ENCODE measurements around the gene CYTH1.

Gene CYTH1

GRCh38 chr17:78716814-78717393, 65.2 kb downstream of the CYTH1 start:
- no peak overlapping the region for H3K9ac ChIP-seq (ENCODE audit: insufficient read length, low read depth)
- no peak for DNase-seq (ENCODE audit: low read depth, low spot score)
- H3K9me3 ChIP-seq (ENCODE audit: insufficient read depth, low read length) = no peaks in the 10 kb centered on the region
- TF ChIP-seq ZNF274 (IDR thresholded peaks at IDR 0.05; ENCODE audit: low read depth, low read length) (no peak), YY1 (IDR thresholded peaks at IDR 0.05; ENCODE audit: insufficient read depth, insufficient read length) (no peak), SUZ12 (IDR thresholded peaks at IDR 0.05; ENCODE audit: extremely low read depth, insufficient read depth, insufficient read length) (no peak)
- H3K27me3 ChIP-seq (ENCODE audit: insufficient read depth, insufficient read length) = no peaks in the 10 kb centered on the region
- H3K4me3 ChIP-seq (ENCODE audit: insufficient read length, low read depth) = no peak overlapping the region
- H3K36me3 ChIP-seq (ENCODE audit: insufficient read depth, insufficient read length, low read length) = no peaks in the 10 kb centered on the region
- H3K4me1 ChIP-seq (ENCODE audit: insufficient read depth, insufficient read length) = peaks cover 8% of the 10 kb centered on the region

- Histone ChIP-seq H3K9me3 (ENCODE audit: insufficient read depth, low read length) (no peaks in the 10 kb centered on the region), H3K4me3 (ENCODE audit: insufficient read length, low read depth) (no peak overlapping the region), H3K4me1 (ENCODE audit: insufficient read depth, insufficient read length) (peaks cover 8% of the 10 kb centered on the region), H3K9ac (ENCODE audit: insufficient read length, low read depth) (no peak overlapping the region), H3K27me3 (ENCODE audit: insufficient read depth, insufficient read length) (no peaks in the 10 kb centered on the region), H3K36me3 (ENCODE audit: insufficient read depth, insufficient read length, low read length) (no peaks in the 10 kb centered on the region)
- no peak for DNase-seq (ENCODE audit: low read depth, low spot score)
- TF ChIP-seq ZNF274 (IDR thresholded peaks at IDR 0.05; ENCODE audit: low read depth, low read length) (no peak), YY1 (IDR thresholded peaks at IDR 0.05; ENCODE audit: insufficient read depth, insufficient read length) (no peak), SUZ12 (IDR thresholded peaks at IDR 0.05; ENCODE audit: extremely low read depth, insufficient read depth, insufficient read length) (no peak)
These were observed 65.8 kb downstream of the CYTH1 start for GRCh38 chr17:78716292-78716691.

- no peak overlapping the region for H3K4me3 ChIP-seq (ENCODE audit: insufficient read length, low read depth)
- H3K9me3 ChIP-seq (ENCODE audit: insufficient read depth, low read length) = no peaks in the 10 kb centered on the region
- H3K27me3 ChIP-seq (ENCODE audit: insufficient read depth, insufficient read length) = no peaks in the 10 kb centered on the region
- DNase-seq (ENCODE audit: low read depth, low spot score) = no peak
- H3K9ac ChIP-seq (ENCODE audit: insufficient read length, low read depth) = no peak overlapping the region
- peaks cover 8% of the 10 kb centered on the region for H3K4me1 ChIP-seq (ENCODE audit: insufficient read depth, insufficient read length)
- TF ChIP-seq ZNF274 (IDR thresholded peaks at IDR 0.05; ENCODE audit: low read depth, low read length) (no peak), SUZ12 (IDR thresholded peaks at IDR 0.05; ENCODE audit: extremely low read depth, insufficient read depth, insufficient read length) (no peak), YY1 (IDR thresholded peaks at IDR 0.05; ENCODE audit: insufficient read depth, insufficient read length) (no peak)
- H3K36me3 ChIP-seq (ENCODE audit: insufficient read depth, insufficient read length, low read length) = no peaks in the 10 kb centered on the region
These were observed 66.2 kb downstream of the CYTH1 start for GRCh38 chr17:78715876-78716275.

- H3K4me3 ChIP-seq (ENCODE audit: insufficient read length, low read depth) = no peak overlapping the region
- no peak for DNase-seq (ENCODE audit: low read depth, low spot score)
- no peaks in the 10 kb centered on the region for H3K36me3 ChIP-seq (ENCODE audit: insufficient read depth, insufficient read length, low read length)
- H3K9me3 ChIP-seq (ENCODE audit: insufficient read depth, low read length) = no peaks in the 10 kb centered on the region
- TF ChIP-seq YY1 (IDR thresholded peaks at IDR 0.05; ENCODE audit: insufficient read depth, insufficient read length) (no peak), SUZ12 (IDR thresholded peaks at IDR 0.05; ENCODE audit: extremely low read depth, insufficient read depth, insufficient read length) (no peak), ZNF274 (IDR thresholded peaks at IDR 0.05; ENCODE audit: low read depth, low read length) (no peak)
- no peak overlapping the region for H3K9ac ChIP-seq (ENCODE audit: insufficient read length, low read depth)
- peaks cover 8% of the 10 kb centered on the region for H3K4me1 ChIP-seq (ENCODE audit: insufficient read depth, insufficient read length)
- no peaks in the 10 kb centered on the region for H3K27me3 ChIP-seq (ENCODE audit: insufficient read depth, insufficient read length)
These were observed 66.9 kb downstream of the CYTH1 start for GRCh38 chr17:78715000-78715771.

GRCh38 chr17:78714534-78714933, 67.5 kb downstream of the CYTH1 start:
- Histone ChIP-seq H3K4me3 (ENCODE audit: insufficient read length, low read depth) (no peak overlapping the region), H3K27me3 (ENCODE audit: insufficient read depth, insufficient read length) (no peaks in the 10 kb centered on the region), H3K9ac (ENCODE audit: insufficient read length, low read depth) (no peak overlapping the region), H3K36me3 (ENCODE audit: insufficient read depth, insufficient read length, low read length) (no peaks in the 10 kb centered on the region), H3K4me1 (ENCODE audit: insufficient read depth, insufficient read length) (peaks cover 8% of the 10 kb centered on the region), H3K9me3 (ENCODE audit: insufficient read depth, low read length) (no peaks in the 10 kb centered on the region)
- DNase-seq (ENCODE audit: low read depth, low spot score) = no peak
- TF ChIP-seq YY1 (IDR thresholded peaks at IDR 0.05; ENCODE audit: insufficient read depth, insufficient read length) (no peak), SUZ12 (IDR thresholded peaks at IDR 0.05; ENCODE audit: extremely low read depth, insufficient read depth, insufficient read length) (no peak), ZNF274 (IDR thresholded peaks at IDR 0.05; ENCODE audit: low read depth, low read length) (no peak)

GRCh38 chr17:78712043-78712442, 70.0 kb downstream of the CYTH1 start:
- Histone ChIP-seq H3K36me3 (ENCODE audit: insufficient read depth, insufficient read length, low read length) (peaks cover 4% of the 10 kb centered on the region), H3K9ac (ENCODE audit: insufficient read length, low read depth) (no peak overlapping the region), H3K4me3 (ENCODE audit: insufficient read length, low read depth) (no peak overlapping the region), H3K9me3 (ENCODE audit: insufficient read depth, low read length) (no peaks in the 10 kb centered on the region), H3K4me1 (ENCODE audit: insufficient read depth, insufficient read length) (peaks cover 4% of the 10 kb centered on the region), H3K27me3 (ENCODE audit: insufficient read depth, insufficient read length) (no peaks in the 10 kb centered on the region)
- TF ChIP-seq SUZ12 (IDR thresholded peaks at IDR 0.05; ENCODE audit: extremely low read depth, insufficient read depth, insufficient read length) = no peak
- no peak for TF ChIP-seq ZNF274 (IDR thresholded peaks at IDR 0.05; ENCODE audit: low read depth, low read length)
- DNase-seq (ENCODE audit: low read depth, low spot score) = no peak

GRCh38 chr17:78710607-78711006, 71.5 kb downstream of the CYTH1 start:
- no peaks in the 10 kb centered on the region for H3K4me1 ChIP-seq (ENCODE audit: insufficient read depth, insufficient read length)
- H3K27me3 ChIP-seq (ENCODE audit: insufficient read depth, insufficient read length) = no peaks in the 10 kb centered on the region
- no peak for TF ChIP-seq ZNF274 (IDR thresholded peaks at IDR 0.05; ENCODE audit: low read depth, low read length)
- TF ChIP-seq SUZ12 (IDR thresholded peaks at IDR 0.05; ENCODE audit: extremely low read depth, insufficient read depth, insufficient read length) = no peak
- no peak for TF ChIP-seq YY1 (IDR thresholded peaks at IDR 0.05; ENCODE audit: insufficient read depth, insufficient read length)
- H3K9ac ChIP-seq (ENCODE audit: insufficient read length, low read depth) = no peak overlapping the region
- no peaks in the 10 kb centered on the region for H3K9me3 ChIP-seq (ENCODE audit: insufficient read depth, low read length)
- peaks cover 4% of the 10 kb centered on the region for H3K36me3 ChIP-seq (ENCODE audit: insufficient read depth, insufficient read length, low read length)
- H3K4me3 ChIP-seq (ENCODE audit: insufficient read length, low read depth) = no peak overlapping the region
- DNase-seq (ENCODE audit: low read depth, low spot score) = no peak
